ENCODE data around the gene USP21.

- TF ChIP-seq CTCF (IDR thresholded peaks at IDR 0.05 in 2 of 3, conservative IDR thresholded peaks at IDR 0.05 in 1 of 3; ENCODE audit: insufficient read depth in 2 of 3, low read depth in 1 of 3, low read length in 3 of 3) (no peak), ZNF316 (IDR thresholded peaks at IDR 0.05) (no peak), FUS (optimal IDR thresholded peaks at IDR 0.05; ENCODE audit: low read depth, low read length) (no peak), POLR2A (conservative IDR thresholded peaks at IDR 0.05) (no peak), MCM3 (IDR thresholded peaks at IDR 0.05) (no peak), NR1H2 (CRISPR knock-in tag; IDR thresholded peaks at IDR 0.05) (no peak), MAFK (IDR thresholded peaks at IDR 0.05; ENCODE audit: low read length) (no peak), ZNF830 (CRISPR knock-in tag; IDR thresholded peaks at IDR 0.05) (no peak), RCOR1 (IDR thresholded peaks at IDR 0.05; ENCODE audit: borderline replicate concordance in 1 of 2, low read depth in 2 of 2, low read length in 2 of 2) (no peak), ATF2 (CRISPR knock-in tag; IDR thresholded peaks at IDR 0.05) (no peak), SRF (CRISPR knock-in tag; IDR thresholded peaks at IDR 0.05) (no peak), LEF1 (IDR thresholded peaks at IDR 0.05) (no peak), ZZZ3 (IDR thresholded peaks at IDR 0.05) (no peak)
Observed at GRCh38 chr1:161127649-161128048, 31.7 kb upstream of the USP21 start.
